Pancreas (tissue), 10 donors: Measurements from ENCODE around the gene FIS1. TPM values are rescaled to one million over a fixed set of nuclear protein-coding genes. Genes with fewer than 3 reads are reported as not detected.

ENCODE experiments used
- ATAC-seq, 4 donors: fragments of 200-7000 bp; cut with Tn5 transposase; one replicate each; pipeline versions ENCODE4 v1.8.0 to v1.9.1; 2020; ENCODE audit warnings: mild to moderate bottlenecking in 4 of 4, moderate library complexity in 4 of 4
- DNase-seq, 6 donors: peaks; one replicate each; pipeline ENCODE4 v3.0.0-alpha.2; 2020
- FAIRE-seq: peaks from 2 replicates; lab custom pipeline; 2012; peaks lifted over from hg19 to GRCh38; lab: Jason Lieb, UNC
- H3K27ac ChIP-seq, 4 donors: fragments of 200-600 bp; sonication (generic); 1 replicate in 3 of 4; 2 replicates in 1 of 4; pipeline versions ENCODE4 v1.5.0 to v1.8.0; 2020
- H3K27me3 ChIP-seq, 4 donors: fragments of 200-600 bp; one replicate each; pipeline ENCODE4 v1.8.0; 2021
- H3K36me3 ChIP-seq, 3 donors: fragments of 200-600 bp; sonication (generic) in 1 of 3; one replicate each; pipeline versions ENCODE4 v1.5.0 to v1.8.0; 2020 to 2021
- H3K4me1 ChIP-seq, 3 donors: fragments of 200-600 bp; one replicate each; pipeline ENCODE4 v1.8.0; 2021
- H3K4me3 ChIP-seq, 4 donors: fragments of 200-600 bp; sonication (generic) in 2 of 4; one replicate each; pipeline versions ENCODE4 v1.5.0 to v1.8.0; 2020 to 2021
- H3K9me3 ChIP-seq, 4 donors: fragments of 200-600 bp; one replicate each; pipeline ENCODE4 v1.8.0; 2021
- CTCF ChIP-seq, 4 donors: fragments of 200-600 bp; sonication (generic) in 3 of 4; IDR thresholded peaks; one replicate each; pipeline versions ENCODE4 v1.5.0 to v1.8.0; 2021; ENCODE audit warnings: antibody characterized with exemption in 4 of 4
- WGBS, 2 donors: extraction: QIAGEN DNeasy Blood & Tissue Kit; methylation state at CpG; one replicate each; pipeline ENCODE4 v1.1.7; 2013; 5-methylcytosine and 5-hydroxymethylcytosine counted together
- intact Hi-C, 3 donors: fragments of 100-400 bp; cut with DNase I; formaldehyde crosslinking; loops; one replicate each; pipeline versions ENCODE4 v1.11.1 to v1.14.2; 2022
- polyA plus RNA-seq, 2 donors: library from polyadenylated mRNA; stranded (reverse); fragments of 200-250 nt; gene quantifications; one replicate each; pipeline ENCODE4 v1.2.3, GENCODE V29; 2013
- total RNA-seq, 6 donors: library from RNA; stranded (reverse); fragmentation: NEBNext Ultra II Directional in 4 of 6; extraction: Animal tissue kit (Norgen Biotek cat#: 25700) in 4 of 6; gene quantifications; one replicate each; pipeline versions ENCODE4 v1.2.1 to v1.2.4, GENCODE V29; 2021 to 2023
- donor health status: healthy with polysubstance abuse.
- donor health status: DM: no; HTN: no; CAD: no; lungs with moderate emphysema.
- donor health status: DM: no; HTN: no; CAD: no.
- donor health status: control.
- donor health status: control.
- donor health status: Bipolar disorder and iron deficiency.
- donor health status: DM: yes; HTN: yes; CAD: no.
- donor health status: DM: no; HTN: no; CAD: no.
- donor health status: DM: no; HTN: no; CAD: no.
- donor health status: DM: yes; HTN: yes; CAD: no.

FIS1 gene
- total and polyA plus RNA-seq, 8 donors: 75.4 to 144 (median 91.6) TPM

- H3K4me1 ChIP-seq: peaks cover 10 to 19% (median 13%) of the 10 kb centered on the region in 3 donors
- no peak for ATAC-seq
- H3K27me3 ChIP-seq: no peaks in the 10 kb centered on the region
Observed at GRCh38 chr7:101222275-101222830, 22.5 kb downstream of the FIS1 start.

DNA sequence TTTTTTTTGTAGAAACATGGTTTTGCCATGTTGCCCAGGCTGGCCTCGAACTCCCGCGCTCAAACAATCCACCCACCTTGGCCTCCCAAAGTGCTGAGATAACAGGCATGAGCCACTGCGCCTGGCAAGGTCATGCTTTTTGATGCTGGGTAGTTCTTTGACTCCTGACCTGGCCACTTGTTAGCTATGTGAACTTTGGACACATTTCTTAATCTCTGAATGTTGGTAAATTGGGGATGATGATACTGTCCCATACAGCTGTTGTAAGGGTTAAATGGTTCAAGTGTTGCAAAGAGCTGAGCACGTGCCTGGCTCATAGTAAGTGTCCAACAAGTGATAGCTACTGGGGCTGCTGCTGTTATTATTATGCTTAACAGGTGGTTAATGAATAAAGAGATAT lies 24.6 kb downstream of the FIS1 start:
- intact Hi-C loops: no loop called here
- H3K4me3 ChIP-seq: no peak overlapping the region
- H3K27ac ChIP-seq: no peak overlapping the region
- H3K4me1 ChIP-seq: peaks cover 10 to 25% (median 13%) of the 10 kb centered on the region in 3 donors
- ATAC-seq: no peak
- WGBS, 2 donors: 45 to 49% methylated on average over 5 of the region's 5 CpGs
- no peaks in the 10 kb centered on the region for H3K9me3 ChIP-seq
- no peak for TF ChIP-seq CTCF (IDR thresholded peaks at IDR 0.05)
- DNase-seq: no peak
- H3K36me3 ChIP-seq: peaks cover 0 to 17% (median 3%) of the 10 kb centered on the region in 3 donors
- no peaks in the 10 kb centered on the region for H3K27me3 ChIP-seq
- no peak for FAIRE-seq

More at GRCh38 chr7:101222275-101222830, 22.5 kb downstream of the FIS1 start:
- no peaks in the 10 kb centered on the region for H3K9me3 ChIP-seq
- no peak overlapping the region for H3K4me3 ChIP-seq
- no peak overlapping the region for H3K27ac ChIP-seq
- no peak for TF ChIP-seq CTCF (IDR thresholded peaks at IDR 0.05)
- H3K36me3 ChIP-seq: peaks cover 0 to 21% (median 3%) of the 10 kb centered on the region in 3 donors
- DNase-seq: peak in 1 of 6 donors; percentile 52
- 92 to 93% methylated on average over 27 of the region's 27 CpGs for WGBS, 2 donors
- no peak for FAIRE-seq
- intact Hi-C loops: no loop called here

DNA sequence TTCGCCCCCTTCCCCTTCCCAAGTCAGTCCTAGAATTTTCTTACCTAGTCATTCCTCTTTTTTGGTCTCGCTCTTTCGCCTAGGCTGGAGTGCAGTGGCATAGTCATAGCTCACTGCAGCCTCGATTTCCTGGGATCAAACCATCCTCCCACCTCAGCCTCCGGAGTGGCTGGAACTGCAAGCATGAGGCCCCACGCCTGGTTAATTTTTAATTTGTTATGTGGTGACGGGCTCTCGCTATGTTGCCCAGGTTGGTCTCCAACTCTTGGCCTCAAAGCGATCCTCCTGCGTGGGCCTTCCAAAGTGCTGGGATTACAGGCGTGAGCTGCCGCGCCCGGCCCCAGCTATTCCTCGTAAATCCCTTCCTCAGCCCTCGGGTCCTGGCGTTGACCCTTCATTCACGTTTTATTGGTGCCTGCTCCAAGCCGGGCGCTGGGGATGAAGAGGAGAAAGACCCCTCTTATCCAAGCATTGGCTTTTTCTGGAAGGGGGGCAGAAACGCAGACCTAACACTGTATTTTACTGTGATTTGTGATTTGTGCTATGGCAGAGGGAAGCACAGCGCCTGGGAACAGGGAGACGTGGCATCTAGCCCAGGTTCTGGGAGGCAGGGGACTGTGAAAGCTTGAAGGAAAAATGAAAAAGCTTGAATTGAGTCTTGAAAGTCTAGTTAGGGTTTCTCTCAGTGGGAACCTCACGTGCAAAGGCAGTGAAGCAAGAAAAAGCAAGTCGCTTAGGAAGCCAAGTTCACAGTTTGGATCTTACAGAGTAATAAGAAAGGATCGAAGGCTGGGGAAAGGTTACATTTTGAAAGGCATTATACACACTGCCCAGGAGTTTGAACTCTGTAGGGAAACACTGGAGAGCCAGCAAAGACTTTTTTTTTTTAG lies 26.4 kb downstream of the FIS1 start:
- WGBS, 2 donors: 3 to 5% methylated on average over 26 of the region's 26 CpGs
- Histone ChIP-seq H3K9me3 (no peaks in the 10 kb centered on the region), H3K27ac (peak overlapping the region; percentile 77 to 95 (median 85)), H3K27me3 (no peaks in the 10 kb centered on the region), H3K4me3 (peak overlapping the region; percentile 56 to 98 (median 74)), H3K36me3 (peaks cover 0 to 10% (median 0%) of the 10 kb centered on the region in 3 donors), H3K4me1 (peaks cover 14 to 25% (median 18%) of the 10 kb centered on the region in 3 donors)
- DNase-seq (no peak), ATAC-seq (peak; percentile 12 to 28 (median 17)), FAIRE-seq (no peak)
- intact Hi-C loops: no loop called here
- no peak for TF ChIP-seq CTCF (IDR thresholded peaks at IDR 0.05)

- DNase-seq (peak; percentile 94 to 100 (median 97)), ATAC-seq (peak; percentile 90 to 93 (median 92)), FAIRE-seq (peak; percentile 64)
- Histone ChIP-seq H3K9me3 (no peaks in the 10 kb centered on the region), H3K4me1 (peaks cover 14 to 25% (median 18%) of the 10 kb centered on the region in 3 donors), H3K36me3 (peaks cover 0 to 1% (median 0%) of the 10 kb centered on the region in 3 donors), H3K4me3 (peak within 1 kb of the TSS; percentile 56 to 98 (median 74)), H3K27ac (peak within 1 kb of the TSS; percentile 77 to 95 (median 85)), H3K27me3 (no peaks in the 10 kb centered on the region)
- 1% methylated on average over 57 of the region's 57 CpGs for WGBS, 2 donors
- TF ChIP-seq CTCF (IDR thresholded peaks at IDR 0.05): peak in 2 of 4 donors; percentile 10 to 17
- intact Hi-C loops: no loop called here
Observed at GRCh38 chr7:101217388-101218235, 27.3 kb downstream of the FIS1 start, which contains the start of the genes PLOD3 and ZNHIT1. Gene PLOD3, minus strand, starts transcription at chr7:101217581. Its CDS starts 307 bp downstream, at chr7:101217274. Gene ZNHIT1, plus strand, starts transcription at chr7:101218165. Its CDS starts 31 bp downstream, at chr7:101218196.
